Measurements from ENCODE around the gene NEMF.

The NEMF gene

DNA sequence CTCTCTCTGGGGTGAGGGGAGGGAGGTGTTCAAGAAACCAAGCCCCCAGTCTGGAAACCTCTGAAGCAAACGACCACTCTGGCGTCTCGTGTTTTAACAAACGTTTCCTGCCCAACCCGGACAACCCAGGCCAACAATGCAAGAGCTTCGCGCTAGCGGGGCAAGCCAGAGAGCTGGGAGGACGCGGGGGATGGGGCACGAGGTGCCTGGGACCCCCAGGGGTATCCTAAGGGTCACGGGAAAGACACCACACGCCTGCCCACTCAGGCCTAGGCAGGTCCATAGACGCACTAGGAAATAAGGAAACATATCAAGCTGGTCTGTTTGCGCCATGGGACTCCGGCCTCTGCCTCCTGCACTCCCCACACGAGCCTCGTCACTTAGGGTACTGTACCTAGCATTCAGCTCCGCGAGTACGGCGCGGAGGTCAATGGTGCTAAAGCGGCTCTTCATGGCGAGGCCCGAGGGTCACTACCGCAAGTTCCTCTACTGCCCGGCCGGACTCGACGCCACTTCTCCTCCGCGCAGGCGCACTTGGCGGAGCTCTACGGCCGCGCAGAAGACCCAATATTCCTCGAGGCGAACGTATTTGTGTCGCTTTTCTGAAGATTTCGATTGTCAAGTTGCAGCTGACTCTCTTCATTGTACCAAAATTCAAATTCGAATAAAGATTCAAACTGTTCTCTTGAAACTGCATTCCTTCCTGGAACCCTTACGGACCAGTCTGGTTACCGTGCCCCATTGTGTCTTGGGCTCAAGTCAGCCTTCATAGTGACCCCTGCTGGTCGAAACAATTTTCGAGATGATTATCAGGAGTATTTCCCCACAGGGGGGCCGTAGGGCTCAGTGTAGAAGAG, at the start of gene NEMF (continued):
- TF ChIP-seq ZNF624 (tag by site-specific recombination; IDR thresholded peaks at IDR 0.05), result no peak
- TF ChIP-seq HOXC10 (CRISPR knock-in tag; IDR thresholded peaks at IDR 0.05), result no peak
- no peak for TF ChIP-seq ZNF324 (tag by site-specific recombination; IDR thresholded peaks at IDR 0.05)
- no peak for TF ChIP-seq KLF16 (tag by site-specific recombination; IDR thresholded peaks at IDR 0.05)
- TF ChIP-seq ZNF416 (tag by site-specific recombination; IDR thresholded peaks at IDR 0.05), result no peak
- no peak for TF ChIP-seq IKZF3 (tag by site-specific recombination; IDR thresholded peaks at IDR 0.05)
- 0 out of 2 replicates have a peak, but pooled peaks have one; percentile 17 for TF ChIP-seq ZNF2 (tag by site-specific recombination; IDR thresholded peaks at IDR 0.05)
- TF ChIP-seq, protein P1, sequence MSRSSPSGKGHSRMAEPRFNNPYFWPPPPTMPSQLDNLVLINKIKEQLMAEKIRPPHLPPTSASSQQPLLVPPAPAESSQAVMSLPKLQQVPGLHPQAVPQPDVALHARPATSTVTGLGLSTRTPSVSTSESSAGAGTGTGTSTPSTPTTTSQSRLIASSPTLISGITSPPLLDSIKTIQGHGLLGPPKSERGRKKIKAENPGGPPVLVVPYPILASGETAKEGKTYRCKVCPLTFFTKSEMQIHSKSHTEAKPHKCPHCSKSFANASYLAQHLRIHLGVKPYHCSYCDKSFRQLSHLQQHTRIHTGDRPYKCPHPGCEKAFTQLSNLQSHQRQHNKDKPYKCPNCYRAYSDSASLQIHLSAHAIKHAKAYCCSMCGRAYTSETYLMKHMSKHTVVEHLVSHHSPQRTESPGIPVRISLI (tag by site-specific recombination; IDR thresholded peaks at IDR 0.05), result no peak
- 0 out of 2 replicates have a peak, but pooled peaks have one; percentile 16 for TF ChIP-seq ZNF777 (tag by site-specific recombination; IDR thresholded peaks at IDR 0.05; ENCODE audit: borderline replicate concordance)
- TF ChIP-seq ZFP69B (tag by site-specific recombination; IDR thresholded peaks at IDR 0.05), result no peak
- 0 out of 2 replicates have a peak, but pooled peaks have one; percentile 46 for TF ChIP-seq ZNF24 (tag by site-specific recombination; IDR thresholded peaks at IDR 0.05)
- TF ChIP-seq ZBTB7A (tag by site-specific recombination; IDR thresholded peaks at IDR 0.05; ENCODE audit: low read depth), result no peak
- TF ChIP-seq, protein P2, sequence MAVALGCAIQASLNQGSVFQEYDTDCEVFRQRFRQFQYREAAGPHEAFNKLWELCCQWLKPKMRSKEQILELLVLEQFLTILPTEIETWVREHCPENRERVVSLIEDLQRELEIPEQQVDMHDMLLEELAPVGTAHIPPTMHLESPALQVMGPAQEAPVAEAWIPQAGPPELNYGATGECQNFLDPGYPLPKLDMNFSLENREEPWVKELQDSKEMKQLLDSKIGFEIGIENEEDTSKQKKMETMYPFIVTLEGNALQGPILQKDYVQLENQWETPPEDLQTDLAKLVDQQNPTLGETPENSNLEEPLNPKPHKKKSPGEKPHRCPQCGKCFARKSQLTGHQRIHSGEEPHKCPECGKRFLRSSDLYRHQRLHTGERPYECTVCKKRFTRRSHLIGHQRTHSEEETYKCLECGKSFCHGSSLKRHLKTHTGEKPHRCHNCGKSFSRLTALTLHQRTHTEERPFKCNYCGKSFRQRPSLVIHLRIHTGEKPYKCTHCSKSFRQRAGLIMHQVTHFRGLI (tag by site-specific recombination; IDR thresholded peaks at IDR 0.05), result peak; percentile 65; the same call in 1 of the 2 replicates
- TF ChIP-seq ZNF214 (tag by site-specific recombination; IDR thresholded peaks at IDR 0.05; ENCODE audit: borderline replicate concordance), result no peak
- no peak for TF ChIP-seq ZNF391 (tag by site-specific recombination; IDR thresholded peaks at IDR 0.05; ENCODE audit: borderline replicate concordance, low read depth)
- TF ChIP-seq, protein P3, sequence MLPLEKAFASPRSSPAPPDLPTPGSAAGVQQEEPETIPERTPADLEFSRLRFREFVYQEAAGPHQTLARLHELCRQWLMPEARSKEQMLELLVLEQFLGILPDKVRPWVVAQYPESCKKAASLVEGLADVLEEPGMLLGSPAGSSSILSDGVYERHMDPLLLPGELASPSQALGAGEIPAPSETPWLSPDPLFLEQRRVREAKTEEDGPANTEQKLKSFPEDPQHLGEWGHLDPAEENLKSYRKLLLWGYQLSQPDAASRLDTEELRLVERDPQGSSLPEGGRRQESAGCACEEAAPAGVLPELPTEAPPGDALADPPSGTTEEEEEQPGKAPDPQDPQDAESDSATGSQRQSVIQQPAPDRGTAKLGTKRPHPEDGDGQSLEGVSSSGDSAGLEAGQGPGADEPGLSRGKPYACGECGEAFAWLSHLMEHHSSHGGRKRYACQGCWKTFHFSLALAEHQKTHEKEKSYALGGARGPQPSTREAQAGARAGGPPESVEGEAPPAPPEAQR (tag by site-specific recombination; IDR thresholded peaks at IDR 0.05), result no peak
- TF ChIP-seq MZF1 (tag by site-specific recombination; IDR thresholded peaks at IDR 0.05; ENCODE audit: borderline replicate concordance), result no peak
- TF ChIP-seq ZNF426 (tag by site-specific recombination; IDR thresholded peaks at IDR 0.05), result no peak
- no peak for TF ChIP-seq ZNF404 (tag by site-specific recombination; IDR thresholded peaks at IDR 0.05)
- no peak for TF ChIP-seq ZNF548 (tag by site-specific recombination; IDR thresholded peaks at IDR 0.05)
- TF ChIP-seq ZBTB20 (tag by site-specific recombination; IDR thresholded peaks at IDR 0.05), result no peak
- TF ChIP-seq, protein P4, sequence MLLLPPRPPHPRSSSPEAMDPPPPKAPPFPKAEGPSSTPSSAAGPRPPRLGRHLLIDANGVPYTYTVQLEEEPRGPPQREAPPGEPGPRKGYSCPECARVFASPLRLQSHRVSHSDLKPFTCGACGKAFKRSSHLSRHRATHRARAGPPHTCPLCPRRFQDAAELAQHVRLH (tag by site-specific recombination; IDR thresholded peaks at IDR 0.05), result peak; percentile 48; the same call in 1 of the 2 replicates
- no peak for TF ChIP-seq ZBTB21 (tag by site-specific recombination; IDR thresholded peaks at IDR 0.05)
- TF ChIP-seq ZNF223 (tag by site-specific recombination; IDR thresholded peaks at IDR 0.05), result no peak
- no peak for TF ChIP-seq ZNF843 (tag by site-specific recombination; IDR thresholded peaks at IDR 0.05)
- TF ChIP-seq ZNF302 (tag by site-specific recombination; IDR thresholded peaks at IDR 0.05; ENCODE audit: low read depth), result no peak
- no peak for TF ChIP-seq EGR2 (tag by site-specific recombination; IDR thresholded peaks at IDR 0.05; ENCODE audit: low read depth)
- TF ChIP-seq, protein P5, sequence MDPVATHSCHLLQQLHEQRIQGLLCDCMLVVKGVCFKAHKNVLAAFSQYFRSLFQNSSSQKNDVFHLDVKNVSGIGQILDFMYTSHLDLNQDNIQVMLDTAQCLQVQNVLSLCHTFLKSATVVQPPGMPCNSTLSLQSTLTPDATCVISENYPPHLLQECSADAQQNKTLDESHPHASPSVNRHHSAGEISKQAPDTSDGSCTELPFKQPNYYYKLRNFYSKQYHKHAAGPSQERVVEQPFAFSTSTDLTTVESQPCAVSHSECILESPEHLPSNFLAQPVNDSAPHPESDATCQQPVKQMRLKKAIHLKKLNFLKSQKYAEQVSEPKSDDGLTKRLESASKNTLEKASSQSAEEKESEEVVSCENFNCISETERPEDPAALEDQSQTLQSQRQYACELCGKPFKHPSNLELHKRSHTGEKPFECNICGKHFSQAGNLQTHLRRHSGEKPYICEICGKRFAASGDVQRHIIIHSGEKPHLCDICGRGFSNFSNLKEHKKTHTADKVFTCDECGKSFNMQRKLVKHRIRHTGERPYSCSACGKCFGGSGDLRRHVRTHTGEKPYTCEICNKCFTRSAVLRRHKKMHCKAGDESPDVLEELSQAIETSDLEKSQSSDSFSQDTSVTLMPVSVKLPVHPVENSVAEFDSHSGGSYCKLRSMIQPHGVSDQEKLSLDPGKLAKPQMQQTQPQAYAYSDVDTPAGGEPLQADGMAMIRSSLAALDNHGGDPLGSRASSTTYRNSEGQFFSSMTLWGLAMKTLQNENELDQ (tag by site-specific recombination; IDR thresholded peaks at IDR 0.05; ENCODE audit: low read depth), result no peak
- TF ChIP-seq, protein P6, sequence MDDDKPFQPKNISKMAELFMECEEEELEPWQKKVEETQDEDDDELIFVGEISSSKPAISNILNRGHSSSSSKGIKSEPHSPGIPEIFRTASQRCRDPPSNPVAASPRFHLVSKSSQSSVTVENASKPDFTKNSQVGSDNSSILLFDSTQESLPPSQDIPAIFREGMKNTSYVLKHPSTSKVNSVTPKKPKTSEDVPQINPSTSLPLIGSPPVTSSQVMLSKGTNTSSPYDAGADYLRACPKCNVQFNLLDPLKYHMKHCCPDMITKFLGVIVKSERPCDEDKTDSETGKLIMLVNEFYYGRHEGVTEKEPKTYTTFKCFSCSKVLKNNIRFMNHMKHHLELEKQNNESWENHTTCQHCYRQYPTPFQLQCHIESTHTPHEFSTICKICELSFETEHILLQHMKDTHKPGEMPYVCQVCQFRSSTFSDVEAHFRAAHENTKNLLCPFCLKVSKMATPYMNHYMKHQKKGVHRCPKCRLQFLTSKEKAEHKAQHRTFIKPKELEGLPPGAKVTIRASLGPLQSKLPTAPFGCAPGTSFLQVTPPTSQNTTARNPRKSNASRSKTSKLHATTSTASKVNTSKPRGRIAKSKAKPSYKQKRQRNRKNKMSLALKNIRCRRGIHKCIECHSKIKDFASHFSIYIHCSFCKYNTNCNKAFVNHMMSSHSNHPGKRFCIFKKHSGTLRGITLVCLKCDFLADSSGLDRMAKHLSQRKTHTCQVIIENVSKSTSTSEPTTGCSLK (tag by site-specific recombination; IDR thresholded peaks at IDR 0.05), result no peak
- TF ChIP-seq ZNF600 (tag by site-specific recombination; IDR thresholded peaks at IDR 0.05), result 0 out of 2 replicates have a peak, but pooled peaks have one; percentile 18
- no peak for TF ChIP-seq ZNF830 (tag by site-specific recombination; IDR thresholded peaks at IDR 0.05; ENCODE audit: low read depth)

Data from HEK293 (cell line).